GM18517 (cell line): ENCODE measurements around the gene POLR2H.

Experiments used
- ATAC-seq: cut with Tn5 transposase; IDR thresholded peaks from one replicate; pipeline ENCODE4 v1.9.1; 2021; ENCODE audit warnings: mild to moderate bottlenecking, moderate library complexity; ENCODE audit not compliant: unreplicated experiment

Gene POLR2H

DNA sequence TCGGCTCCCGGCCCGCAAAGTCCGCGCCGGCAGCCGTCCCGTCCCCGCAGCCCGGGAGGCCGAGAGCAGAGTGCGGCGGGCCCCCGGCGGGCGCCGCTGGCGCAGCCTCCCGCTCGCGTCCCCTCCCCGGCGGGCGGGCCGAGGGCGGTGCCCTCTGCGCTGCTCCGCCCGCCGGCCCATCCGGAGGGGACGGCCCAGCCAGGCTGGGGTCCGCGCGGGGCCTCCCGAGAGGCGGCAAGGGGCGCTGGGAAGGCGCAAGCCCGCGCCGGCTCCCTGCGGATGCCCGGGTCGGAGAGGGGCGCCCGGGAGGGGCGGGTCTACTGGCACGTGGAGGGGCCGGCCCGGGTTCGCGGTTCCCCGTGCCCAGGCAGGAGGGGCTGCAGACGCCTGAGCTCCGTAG is at the start of gene POLR2H, which contains the start of gene CLCN2:
Gene POLR2H, plus strand, starts transcription at position 179 of the 400 bp plus-strand sequence. CDS start 1,783 bp downstream, outside the sequence.
Gene CLCN2, minus strand, starts transcription at position 74 of the 400 bp plus-strand sequence. CDS start 126 bp downstream, outside the sequence.
- no peak for ATAC-seq

GRCh38 chr3:184314363-184314699 is 47.2 kb upstream of the POLR2H start, which contains the start of gene EIF4G1:
TSS of gene EIF4G1 (plus strand) at chr3:184314606. CDS start at chr3:184315797, 1,191 bp downstream.
- peak; percentile 84 for ATAC-seq

DNA sequence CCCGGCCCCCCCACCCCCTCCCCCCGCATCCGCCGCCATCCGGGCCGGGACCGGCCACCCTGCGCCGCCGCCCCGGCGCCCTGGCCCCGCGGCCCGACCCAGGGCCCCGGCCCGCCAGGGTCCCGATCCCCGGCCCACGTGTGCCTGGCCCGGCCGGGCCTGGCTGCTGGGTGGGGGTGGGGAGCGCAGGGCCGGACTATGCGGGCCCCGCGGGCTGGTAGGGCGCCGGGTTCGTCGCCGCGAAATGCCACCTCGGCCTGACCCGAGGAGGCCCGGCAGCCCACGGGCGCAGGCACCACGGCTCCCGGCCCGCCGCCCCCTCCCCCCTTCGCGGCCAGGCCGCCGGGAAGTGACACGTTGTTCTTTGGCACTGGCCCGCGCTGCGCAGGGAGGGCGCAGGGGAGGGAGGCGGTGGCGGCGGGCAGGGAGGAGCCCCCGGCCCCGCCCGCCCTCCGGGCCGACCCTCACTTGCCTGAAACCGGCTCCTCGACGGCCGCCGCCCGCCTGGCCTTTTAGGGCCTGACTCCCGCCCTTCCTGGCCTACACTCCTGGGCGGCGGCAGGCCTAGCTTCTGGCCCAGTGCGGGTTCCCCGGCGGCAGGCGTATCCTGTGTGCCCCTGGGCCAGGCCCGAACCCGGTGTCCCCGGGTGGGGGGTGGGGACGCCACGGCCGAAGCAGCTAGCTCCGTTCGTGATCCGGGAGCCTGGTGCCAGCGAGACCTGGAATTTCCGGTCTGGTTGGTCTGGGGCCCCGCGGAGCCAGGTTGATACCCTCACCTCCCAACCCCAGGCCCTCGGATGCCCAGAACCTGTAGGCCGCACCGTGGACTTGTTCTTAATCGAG is 46.6 kb upstream of the POLR2H start:
- peak; percentile 30 for ATAC-seq

DNA sequence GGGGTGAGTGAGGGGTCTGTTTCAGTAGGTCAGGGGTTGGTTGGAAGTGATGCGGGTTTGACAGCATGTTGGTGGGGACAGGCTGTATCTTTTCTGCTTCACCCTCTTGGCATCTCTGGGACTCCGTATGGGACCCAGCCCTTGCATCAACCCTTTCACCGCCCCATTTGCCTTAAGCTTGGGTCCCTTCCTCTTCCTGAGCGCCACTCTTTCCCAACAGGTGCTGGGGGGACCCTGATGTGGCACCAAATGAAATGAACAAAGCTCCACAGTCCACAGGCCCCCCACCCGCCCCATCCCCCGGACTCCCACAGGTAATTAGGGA is 46.0 kb upstream of the POLR2H start:
- peak; percentile 3 for ATAC-seq

DNA sequence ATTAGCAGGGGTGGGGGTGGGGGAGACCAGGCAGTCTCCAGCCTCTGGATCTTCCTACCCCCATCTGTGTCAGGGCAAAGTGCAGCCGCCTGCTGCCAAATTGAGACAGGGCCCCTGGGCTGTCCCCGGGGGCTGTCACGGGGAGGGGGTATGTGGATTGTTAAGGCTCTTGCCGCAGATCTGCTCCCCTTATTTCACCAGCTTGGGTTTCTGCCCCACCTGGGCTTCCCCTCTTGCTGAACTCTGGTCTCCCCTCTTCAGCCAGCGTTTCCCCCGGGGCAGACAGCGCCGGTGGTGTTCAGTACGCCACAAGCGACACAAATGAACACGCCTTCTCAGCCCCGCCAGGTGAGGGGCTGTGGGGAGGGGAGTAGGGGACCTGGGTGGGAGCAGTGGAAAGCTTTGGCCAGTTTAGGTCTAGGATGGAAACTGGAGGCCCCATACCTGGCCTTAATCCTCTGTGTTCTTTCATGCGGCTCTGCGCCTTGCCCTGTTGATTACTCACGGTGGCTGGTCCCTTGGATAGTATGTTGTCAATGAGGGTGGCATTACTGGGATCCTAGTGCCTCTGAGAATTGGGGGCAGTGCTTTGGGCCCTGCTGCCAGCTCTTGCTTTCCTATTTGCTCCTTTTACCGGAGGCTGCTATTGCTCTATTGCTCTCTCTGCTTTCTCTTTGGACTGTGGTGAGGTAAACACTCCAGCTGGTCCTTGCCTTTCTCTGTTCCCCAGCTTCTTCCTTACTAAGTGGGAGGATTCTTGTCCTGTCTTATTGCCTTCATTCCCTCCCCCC is 45.4 kb upstream of the POLR2H start:
- ATAC-seq: no peak

DNA sequence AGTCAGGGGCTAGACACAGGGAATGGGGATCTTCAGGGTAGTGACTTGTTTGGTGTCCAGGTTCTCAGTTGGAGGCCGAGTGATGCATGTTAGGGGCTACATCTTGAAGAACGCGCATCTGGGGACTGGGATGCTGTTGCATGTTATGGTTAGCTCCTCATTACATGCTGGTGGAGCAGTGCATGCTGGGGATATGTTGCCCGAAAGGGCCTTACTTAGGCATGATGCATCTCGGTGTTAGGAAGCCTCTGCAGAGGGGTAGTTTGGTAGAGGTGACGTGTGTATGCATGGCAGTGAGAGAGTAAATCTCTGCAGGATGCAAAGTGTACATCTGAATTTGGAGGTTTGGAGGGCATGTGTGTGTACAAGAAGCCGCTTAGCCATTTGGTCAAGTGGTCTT is 44.7 kb upstream of the POLR2H start:
- no peak for ATAC-seq

GRCh38 chr3:184317201-184317600 is 44.3 kb upstream of the POLR2H start:
- ATAC-seq: no peak

- no peak for ATAC-seq
Observed at GRCh38 chr3:184320104-184320445, 41.4 kb upstream of the POLR2H start.

GRCh38 chr3:184321666-184322065 is 39.8 kb upstream of the POLR2H start:
- no peak for ATAC-seq

DNA sequence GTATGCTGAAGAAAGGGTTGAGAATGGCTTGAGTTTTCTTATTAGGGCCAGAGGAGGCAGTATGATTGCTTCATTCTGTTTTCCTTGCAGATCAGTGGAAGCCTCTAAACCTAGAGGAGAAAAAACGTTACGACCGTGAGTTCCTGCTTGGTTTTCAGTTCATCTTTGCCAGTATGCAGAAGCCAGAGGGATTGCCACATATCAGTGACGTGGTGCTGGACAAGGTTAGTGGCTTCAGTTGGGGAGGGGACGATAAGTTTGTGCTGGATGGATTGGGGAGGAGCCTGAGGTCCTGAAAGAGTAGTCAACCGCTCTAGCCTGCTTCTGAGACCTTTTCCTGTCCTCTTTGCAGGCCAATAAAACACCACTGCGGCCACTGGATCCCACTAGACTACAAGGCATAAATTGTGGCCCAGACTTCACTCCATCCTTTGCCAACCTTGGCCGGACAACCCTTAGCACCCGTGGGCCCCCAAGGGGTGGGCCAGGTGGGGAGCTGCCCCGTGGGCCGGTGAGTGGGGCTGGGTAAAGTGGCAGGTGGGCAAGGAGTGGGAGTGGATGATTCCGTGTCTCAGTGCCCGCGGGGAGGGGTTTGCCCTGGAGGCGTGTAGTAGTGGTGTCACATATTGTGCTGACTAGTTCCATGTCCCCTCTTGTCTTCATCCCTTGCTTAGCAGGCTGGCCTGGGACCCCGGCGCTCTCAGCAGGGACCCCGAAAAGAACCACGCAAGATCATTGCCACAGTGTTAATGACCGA is 38.6 kb upstream of the POLR2H start:
- no peak for ATAC-seq

- ATAC-seq: no peak
Observed at GRCh38 chr3:184323696-184324095, 37.8 kb upstream of the POLR2H start.

GRCh38 chr3:184325269-184325668 is 36.2 kb upstream of the POLR2H start:
- ATAC-seq: no peak

DNA sequence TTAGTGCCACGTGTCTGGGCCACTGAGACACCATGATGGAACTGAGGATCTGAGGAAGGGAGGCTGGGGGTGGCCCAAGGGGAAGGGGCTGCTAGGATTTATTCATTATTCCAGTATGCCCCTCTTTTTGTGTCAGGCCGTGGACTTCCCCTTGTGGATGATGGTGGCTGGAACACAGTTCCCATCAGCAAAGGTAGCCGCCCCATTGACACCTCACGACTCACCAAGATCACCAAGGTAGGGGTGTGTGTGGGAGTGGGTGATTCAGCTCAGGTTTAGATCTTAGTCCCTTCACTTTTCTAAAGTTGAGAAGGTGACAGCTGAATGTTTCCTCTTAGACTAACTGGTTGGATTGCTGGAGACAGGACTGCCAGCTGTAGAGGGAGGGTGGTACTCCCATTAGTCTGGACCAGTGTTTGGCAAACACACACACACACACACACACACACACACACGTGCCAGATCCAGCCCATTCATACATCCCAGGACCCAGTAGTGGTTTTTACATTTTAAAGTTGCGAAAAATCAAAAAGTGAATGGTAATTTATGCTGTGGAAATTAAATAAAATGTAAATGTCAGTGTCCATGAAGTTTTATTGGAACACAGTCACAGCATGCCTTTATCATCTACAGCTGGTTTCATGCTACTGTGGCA is 35.7 kb upstream of the POLR2H start:
- ATAC-seq: no peak

- ATAC-seq: no peak
Observed at GRCh38 chr3:184327171-184327570, 34.3 kb upstream of the POLR2H start.

DNA sequence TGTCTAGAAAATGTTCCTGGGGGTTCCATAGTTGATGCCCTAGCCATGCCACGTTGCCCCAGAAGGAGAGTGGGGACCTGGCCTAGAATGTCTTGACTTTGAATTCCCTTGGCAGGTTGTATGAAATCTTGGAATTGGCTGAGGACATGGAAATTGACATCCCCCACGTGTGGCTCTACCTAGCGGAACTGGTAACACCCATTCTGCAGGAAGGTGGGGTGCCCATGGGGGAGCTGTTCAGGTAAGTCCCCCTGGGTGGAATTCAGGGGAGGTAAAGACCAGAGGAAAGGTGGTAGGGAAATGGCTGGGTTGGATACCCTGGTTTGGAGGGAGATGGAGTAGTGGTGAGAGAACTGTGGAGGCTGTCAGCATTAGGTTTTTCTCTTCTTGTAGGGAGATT is 33.0 kb upstream of the POLR2H start:
- ATAC-seq: no peak

GRCh38 chr3:184332370-184333090 is 29.0 kb upstream of the POLR2H start:
- no peak for ATAC-seq

DNA sequence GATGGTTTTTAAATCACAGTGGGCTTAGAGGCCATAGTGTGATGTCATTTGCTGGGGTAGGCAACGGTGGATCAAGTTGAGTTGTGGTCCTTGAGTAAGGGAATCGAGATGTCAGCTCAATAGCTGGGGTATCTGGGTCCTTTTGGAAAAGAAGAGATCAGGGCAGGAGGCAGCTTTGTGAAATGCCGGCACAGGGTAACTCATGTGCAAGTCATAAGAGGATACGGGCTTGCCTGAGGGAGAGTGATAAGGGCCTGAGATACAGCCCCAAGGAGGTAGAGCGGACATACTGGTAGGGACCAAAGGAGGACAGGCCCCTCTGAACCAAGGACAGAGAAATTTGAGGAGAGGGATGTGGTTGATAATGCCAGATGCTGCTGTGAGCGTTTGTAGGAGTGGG is 28.3 kb upstream of the POLR2H start:
- ATAC-seq: no peak

- ATAC-seq: no peak
Observed at GRCh38 chr3:184333700-184334099, 27.8 kb upstream of the POLR2H start.

- no peak for ATAC-seq
Observed at GRCh38 chr3:184334470-184335158, 26.9 kb upstream of the POLR2H start.

DNA sequence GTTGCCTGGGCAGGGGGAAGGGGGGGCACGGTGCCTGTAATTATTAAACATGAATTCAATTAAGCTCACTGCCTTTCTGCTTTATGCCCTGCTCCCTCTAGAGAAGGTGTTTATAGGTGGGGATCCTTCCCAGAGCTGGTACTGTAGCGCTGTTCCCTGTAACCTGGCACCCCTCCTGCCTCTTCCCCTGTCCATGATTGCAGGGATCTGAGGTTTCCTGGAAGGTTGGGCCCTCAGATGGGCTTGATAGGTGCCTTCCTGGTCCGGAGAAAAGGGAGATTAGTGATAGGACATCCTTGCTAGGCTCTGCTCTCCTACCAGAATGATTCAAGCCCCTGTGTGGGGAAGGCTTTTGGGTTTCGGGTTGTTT is 26.2 kb upstream of the POLR2H start:
- no peak for ATAC-seq
